Medulla oblongata (tissue), 1 donor: Measurements from ENCODE around the gene SLC6A9.

Source experiments
- DNase-seq: peaks from one replicate; pipeline ENCODE4 v3.0.0-alpha.2; 2015; ENCODE audit errors: extremely low spot score

SLC6A9 gene

DNA sequence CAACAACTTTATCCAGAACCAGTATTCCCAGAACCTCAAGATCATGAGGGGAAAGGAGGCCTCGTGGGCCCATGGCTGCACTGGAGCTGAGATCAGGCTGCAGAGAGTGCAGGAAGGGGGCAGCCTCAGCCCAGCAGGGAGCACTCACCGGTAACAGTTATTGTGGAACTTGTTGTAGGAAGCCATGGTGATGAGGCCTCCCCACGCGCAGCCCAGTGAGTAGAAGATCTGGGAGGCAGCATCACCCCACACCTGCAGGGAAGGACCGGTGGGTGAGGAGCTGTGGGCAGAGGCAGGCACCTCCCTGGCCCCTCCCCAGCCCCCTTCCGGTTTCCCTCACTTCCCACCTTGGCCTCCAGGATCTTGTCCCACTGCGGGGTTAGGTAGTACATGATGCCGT lies 29.1 kb downstream of the SLC6A9 start:
- DNase-seq: no peak

DNA sequence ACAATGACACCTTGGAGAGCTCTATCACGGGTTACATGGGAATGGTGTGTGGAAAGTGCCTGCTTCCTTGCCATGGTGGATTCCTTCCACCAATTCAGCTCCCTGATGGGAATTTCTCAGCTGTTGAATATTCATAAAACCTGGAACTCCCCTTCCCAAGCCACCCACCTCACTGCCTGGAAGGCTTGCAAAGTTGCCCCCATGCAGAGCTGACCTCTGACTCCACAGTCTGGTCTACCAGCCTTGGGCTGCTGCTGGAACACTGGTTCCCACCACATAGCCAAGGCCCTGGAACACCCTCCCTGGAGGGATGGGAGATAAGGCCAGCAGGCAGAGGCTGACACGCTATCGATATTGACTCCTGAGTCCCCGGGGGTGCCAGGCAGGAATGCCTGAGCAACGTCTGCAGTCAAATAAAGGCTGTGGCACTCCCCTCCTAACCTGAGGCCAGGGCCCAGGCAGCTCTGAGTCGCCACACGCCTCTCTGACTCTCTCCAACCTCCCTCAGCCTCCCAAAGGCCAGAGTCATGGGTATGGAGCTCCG lies 31.1 kb downstream of the SLC6A9 start:
- DNase-seq: no peak

DNA sequence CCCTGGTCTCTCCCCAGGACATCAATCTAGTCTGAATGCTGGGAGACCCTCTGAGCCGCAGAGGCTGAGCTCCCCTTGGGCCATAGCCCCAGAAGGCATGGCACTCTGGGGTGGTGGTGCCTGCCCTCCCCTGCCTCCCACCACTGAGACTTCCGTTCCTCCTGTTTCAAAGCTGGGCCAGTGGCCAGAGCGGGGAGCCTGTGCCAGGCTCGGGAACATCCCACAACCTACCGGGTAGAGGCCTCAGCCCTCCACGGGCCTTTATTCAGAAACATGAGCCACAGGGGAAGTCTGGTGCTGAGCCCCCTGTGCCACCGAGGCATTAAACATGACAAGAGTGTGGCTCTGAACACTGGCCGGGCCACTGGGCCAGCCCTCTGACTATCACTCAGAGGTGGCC lies 31.8 kb downstream of the SLC6A9 start:
- DNase-seq: peak; percentile 60

DNA sequence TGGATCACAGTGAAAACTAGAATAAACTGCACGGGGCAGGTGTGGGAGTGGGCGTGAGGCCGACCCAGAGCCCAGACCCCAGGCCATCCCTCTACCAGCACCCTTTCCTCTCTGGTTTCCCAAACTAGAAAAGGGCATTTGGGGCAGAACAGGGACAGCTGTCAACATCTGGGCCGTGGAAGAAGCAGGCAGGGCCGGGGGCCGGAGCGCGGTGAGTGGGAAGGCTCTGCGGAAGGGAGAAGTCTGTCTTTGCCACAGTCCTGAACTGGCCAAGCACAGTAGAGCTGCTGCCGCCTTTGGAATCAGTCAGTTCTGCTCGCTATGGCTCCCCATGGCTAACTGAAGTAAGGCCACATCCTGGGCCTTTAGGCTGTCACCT lies 33.3 kb downstream of the SLC6A9 start:
- no peak for DNase-seq

DNA sequence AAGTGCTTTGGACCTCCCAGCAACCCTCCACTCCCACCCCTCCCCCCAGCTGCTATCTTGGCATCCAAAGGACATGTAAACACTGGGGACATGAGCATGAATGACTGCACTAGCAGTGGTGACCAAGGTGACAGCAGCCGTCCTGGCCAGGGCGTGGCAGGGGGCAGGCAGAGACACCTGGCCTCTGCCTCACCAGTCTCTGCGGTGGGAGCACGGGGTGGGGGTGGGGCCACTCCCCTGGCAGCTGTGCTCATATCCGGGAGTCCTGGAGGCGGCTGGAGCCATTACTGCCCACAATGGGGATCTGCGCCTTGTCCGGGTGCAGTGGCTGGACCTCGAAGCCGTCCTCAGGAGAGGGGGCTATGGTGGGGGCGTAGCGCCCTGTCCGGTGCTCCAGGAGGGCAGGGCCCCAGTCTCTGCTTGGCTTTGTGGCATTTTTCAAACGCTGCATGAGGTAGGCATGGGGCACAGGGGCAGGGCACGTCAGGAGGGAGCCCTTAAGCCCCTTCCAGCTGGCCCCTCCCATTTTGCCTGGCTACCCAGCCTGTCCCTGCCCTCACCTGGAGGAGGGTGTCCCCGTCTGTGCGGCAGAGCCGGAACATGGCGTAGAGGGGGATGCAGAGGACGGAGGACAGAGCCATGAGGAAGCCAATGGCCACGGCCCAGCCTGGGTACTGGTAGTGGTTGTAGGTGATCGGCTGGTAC lies 33.8 kb downstream of the SLC6A9 start:
- DNase-seq: no peak

DNA sequence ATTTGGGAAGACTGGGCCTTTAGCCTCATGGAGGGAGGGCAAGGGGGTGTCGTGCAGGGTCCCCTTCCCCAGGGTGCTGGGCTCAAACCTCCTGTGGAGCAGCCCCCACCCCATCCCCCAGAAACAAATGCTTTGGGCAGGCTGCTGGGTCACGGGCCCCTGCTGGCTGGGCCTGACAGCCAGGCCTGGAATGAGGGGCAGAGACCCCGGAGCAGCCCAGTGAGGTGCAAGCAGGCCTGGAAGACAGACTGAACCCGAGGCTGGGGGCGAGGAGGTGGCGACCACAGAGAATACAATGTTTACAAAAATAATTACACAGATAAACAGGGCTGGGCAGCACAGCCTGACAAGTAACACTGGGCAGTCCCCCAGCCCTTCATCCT lies 34.5 kb downstream of the SLC6A9 start:
- no peak for DNase-seq

DNA sequence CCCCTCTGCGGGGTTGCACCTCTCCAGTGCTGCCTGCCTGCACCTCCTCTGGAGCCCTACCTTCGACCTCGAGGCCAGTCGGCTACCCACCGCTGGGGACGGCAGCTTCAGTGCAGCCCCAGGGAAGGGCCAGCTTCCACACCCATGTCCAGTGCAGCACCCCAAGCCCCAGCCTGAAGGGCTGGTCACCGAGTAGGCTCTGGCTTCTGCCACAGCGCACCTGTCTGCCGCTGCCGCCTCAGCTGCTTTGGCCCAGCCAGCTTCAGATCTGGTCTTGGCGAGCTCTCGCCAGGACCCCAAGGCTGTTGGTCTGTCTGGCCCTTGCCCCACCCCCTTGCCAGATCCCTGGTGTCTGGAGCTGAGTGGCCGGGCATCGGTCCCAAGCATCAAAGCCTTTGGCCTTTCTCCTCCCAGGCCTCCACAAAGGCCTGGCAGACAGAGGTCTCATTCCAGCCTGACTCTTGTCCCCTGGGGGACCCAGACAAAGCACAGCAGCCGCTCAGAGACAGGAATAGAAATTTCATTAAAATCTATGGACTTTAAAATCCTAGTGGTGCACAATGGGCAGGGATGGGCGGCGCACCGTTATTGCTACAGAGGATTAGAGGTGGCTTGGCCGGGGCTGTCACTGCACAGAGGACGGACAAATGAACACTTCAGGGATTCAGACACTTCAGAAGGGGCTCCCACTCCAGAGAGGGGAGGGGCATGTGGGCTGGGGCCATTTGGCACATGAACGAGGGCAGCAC lies 35.1 kb downstream of the SLC6A9 start:
- peak; percentile 56 for DNase-seq

DNA sequence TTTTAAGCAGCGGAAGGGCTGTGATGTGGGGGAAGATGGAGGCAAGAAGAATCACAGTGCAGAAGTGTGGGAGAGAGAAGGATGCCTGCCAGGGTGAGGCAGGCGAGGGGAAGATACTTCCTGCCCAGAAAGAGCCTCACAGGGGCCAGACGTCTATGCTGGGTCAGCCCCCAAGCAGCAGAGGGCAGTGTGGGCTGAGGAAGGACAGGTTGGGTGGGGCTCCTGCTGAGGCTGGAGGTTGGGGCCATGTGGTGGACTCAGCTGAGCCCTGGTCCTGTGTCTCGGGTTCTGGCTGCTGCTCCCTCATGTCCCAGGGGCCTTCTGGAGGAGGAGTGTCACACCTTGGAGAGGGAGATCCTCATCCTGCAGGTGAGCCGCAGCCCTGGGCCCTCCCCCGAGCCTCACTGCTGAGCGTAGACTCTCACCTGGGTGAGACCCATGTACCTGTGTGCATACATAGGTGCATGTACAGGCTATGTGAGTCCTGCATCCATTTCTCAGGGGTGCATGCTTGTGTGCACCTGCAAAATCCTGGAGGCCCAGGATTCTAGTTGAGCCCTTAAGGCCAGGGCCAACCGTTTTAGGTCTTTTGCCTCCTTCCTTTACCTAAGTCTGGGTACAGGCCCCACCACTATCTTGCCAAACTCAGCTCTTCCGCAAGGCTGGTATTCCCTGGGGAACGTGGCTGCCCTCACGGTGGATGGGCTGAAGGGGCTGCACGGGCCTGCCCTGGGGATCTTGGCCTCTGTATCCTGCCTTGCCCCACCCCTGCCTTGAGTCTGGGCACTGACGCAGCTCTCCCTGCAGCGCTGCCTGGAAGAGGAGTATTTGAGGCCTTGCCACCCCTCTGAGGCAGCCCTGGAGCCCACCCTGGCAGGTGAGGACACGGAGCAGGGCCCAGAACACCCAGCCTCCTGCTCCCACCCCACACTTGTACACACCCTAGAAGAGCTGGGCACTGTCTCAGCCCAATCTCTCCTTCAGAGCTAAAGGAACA lies 36.2 kb downstream of the SLC6A9 start:
- DNase-seq: peak; percentile 37

DNA sequence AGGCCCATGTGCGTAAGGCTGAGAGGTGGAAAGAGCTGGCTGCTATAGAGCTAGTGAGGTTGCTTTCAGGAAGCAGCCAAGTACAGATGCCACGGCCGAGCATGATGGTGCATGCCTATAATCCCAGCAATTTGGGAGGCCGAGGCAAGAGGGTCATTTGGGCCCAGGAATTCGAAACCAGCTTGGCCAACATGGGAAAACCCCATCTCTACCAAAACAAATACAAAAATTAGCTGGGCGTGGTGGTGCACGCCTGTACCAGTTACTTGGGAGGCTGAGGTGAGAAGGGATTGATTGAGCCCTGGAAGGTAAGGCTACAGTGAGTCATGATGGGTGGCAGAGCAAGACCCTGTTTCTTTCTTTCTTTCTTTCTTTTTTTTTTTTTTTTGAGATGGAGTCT lies 37.2 kb downstream of the SLC6A9 start:
- DNase-seq: no peak

DNA sequence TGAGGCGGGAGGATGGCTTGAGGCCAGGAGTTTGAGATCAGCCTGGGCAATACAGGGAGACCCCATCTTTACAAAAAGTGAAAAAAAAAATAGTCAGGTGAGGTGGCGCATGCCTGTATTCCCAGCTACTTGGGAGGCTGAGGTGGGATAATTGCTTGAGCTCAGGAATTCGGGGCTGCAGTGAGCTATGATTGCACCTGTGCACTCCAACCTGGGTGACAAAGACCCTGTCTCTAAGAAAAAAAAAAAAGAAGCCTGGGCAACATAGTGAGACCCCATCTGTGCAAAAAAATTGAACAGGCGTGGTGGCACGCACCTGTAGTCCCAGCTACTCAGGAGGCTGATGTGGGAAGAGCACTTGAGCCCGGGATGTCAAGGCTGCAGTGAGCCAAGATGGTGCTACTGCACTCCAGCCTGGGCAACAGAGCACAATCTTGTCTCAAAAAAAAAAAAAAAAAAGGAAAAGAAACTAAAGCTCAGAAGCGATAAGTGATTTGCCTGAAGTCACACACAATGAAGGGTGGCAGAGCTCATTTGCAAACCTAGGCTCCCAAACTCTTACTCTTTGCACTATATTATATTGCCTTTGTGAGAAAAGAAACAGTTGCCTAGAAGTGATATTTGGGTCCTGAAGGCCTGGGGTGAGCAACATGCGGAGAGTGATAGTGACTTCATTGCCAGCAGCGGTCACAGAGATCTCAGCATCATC lies 37.9 kb downstream of the SLC6A9 start:
- no peak for DNase-seq

DNA sequence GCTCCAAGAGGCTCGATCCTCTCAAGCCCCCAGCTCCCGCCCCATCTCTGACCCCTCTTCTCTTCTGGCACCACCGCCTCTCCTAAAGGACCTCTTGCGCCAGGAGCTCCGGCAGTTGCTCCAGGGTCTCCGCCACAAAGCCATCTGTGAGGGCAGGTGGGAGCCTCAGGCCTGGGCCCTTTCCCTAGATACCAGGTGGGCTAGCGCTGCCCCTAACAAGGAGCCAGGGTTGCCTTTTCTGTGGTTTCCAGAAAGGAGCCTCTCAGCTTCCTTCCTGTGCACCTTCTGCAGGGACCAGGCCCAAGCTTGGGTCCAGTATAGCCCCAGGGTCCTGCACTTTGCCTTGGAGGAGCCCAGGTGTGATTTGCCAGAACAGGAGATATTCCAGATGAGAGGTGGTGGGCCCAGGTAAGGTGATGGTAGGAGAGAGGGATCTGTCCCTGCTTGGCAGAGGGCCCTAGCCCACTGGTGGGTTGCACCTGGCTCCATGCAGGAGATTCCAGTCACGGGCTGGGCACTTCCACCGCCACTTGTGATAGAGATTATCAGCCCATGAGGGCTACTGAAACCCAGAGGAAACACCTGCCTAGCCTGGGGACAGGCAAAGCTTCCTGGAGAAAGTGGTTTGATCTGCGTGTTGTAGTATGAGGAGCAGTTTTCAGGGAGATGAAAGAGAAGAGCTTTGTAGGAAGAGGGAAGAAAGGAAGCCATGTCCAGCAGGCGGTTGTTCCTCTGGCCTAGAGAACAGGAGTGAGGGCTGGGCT lies 38.8 kb downstream of the SLC6A9 start:
- DNase-seq: no peak

DNA sequence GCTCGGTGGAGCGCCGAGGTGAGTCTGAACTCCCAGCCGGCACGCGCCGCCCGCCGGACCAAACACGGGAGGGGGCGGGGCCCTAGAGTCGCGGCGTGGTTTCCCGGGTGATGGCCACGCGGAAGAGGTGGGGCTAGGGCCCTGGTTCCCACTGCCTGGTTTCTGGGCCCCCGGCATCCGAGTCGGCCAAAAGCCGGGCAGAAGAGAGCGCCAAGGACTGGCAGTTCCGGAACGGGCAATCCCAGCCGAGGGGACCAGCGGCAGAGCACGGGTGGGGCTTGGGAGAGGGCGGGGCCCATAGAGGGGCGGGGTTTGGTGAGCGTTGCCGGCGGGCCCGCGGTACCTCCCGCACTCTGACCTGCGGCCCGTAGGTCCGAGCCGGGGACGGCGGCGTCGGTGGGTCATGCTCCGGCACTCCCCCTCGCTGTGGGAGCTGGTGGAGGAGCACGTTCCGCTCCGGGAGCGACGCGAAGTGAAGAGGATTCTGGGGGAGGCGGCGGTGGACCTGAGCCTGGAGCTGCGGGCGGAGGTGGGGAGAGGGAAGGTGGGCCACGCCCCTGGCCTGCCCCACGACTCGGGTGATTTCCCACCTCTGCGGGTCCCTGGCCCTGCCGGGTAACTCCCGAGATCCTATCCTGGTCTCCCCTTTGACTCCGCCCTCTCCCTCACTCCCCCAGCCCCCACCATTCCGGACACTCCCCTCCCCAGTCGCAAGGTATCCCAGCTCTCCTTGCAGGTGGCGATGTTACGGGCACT lies 39.6 kb downstream of the SLC6A9 start, which contains the start of gene CCDC24:
Gene CCDC24, plus strand, starts transcription at position 124 of the 756 bp plus-strand sequence. Its CDS starts 280 bp downstream, at position 404.
- DNase-seq: peak; percentile 90

DNA sequence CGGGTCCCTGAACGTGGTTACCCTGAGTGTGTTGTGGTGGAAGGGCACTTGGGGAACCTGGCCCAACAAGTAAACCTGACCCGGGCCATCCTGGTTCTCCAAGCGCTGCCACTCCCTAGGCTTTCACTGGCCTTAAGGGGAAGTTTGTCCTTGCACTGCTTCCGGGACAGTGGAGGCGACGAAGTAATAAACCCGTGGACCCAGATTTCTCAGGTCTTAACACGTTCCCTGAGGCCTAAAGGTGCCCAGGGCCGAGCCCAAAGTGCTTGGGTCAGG lies 40.1 kb downstream of the SLC6A9 start:
- no peak for DNase-seq

DNA sequence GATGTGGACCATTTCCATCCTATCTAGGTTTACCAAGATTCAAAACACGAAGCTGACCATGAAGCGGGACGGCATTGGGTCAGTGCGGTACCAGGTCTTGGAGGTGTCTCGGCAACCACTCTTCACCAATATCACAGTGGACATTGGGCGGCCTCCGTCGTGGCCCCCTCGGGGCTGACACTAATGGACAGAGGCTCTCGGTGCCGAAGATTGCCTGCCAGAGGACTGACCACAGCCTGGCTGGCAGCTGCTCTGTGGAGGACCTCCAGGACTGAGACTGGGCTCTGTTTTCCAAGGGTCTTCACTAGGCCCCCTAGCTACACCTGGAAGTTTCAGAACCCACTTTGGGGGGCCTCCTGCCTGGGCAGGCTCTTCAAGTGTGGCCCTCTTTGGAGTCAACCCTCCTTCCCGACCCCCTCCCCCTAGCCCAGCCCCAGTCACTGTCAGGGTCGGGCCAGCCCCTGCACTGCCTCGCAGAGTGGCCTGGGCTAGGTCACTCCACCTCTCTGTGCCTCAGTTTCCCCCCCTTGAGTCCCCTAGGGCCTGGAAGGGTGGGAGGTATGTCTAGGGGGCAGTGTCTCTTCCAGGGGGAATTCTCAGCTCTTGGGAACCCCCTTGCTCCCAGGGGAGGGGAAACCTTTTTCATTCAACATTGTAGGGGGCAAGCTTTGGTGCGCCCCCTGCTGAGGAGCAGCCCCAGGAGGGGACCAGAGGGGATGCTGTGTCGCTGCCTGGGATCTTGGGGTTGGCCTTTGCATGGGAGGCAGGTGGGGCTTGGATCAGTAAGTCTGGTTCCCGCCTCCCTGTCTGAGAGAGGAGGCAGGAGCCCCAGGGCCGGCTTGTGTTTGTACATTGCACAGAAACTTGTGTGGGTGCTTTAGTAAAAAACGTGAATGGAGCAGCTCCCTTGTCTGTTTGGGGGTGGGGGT lies 40.7 kb downstream of the SLC6A9 start:
- no peak for DNase-seq

DNA sequence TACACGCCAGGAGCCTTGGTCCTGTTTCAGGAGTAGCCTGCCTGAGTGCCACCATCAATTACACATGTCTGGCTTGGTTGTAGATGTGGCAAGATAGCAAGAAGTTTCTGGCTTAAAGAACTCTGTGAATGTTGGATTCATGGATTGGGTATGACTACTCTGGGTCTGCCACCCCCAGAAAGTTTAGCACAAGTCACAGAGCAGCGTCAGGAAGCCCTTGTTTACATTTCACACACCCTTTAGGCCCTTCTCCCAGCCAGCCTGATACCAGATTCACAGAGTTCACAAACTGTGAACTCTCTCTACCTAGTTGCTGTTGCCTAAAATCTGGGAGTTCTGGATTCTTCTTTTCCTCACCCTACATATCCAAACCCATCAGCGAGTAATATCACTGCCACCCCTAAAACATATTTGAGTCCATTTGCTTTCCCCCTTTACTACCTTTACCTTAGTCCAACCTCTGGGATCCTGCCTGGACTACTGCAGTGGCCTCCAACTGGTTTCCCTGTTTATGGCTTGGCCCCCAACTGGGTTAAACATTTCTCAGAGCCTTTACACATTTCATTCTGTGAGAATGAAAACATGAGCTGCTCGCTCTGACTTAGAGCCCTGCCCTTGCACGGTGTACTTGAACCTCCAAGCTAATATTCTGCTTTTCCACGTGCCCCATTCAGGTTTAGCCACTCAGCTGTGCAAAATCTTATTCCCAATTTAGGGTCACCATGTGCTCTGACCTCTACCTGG lies 43.9 kb downstream of the SLC6A9 start:
- no peak for DNase-seq

DNA sequence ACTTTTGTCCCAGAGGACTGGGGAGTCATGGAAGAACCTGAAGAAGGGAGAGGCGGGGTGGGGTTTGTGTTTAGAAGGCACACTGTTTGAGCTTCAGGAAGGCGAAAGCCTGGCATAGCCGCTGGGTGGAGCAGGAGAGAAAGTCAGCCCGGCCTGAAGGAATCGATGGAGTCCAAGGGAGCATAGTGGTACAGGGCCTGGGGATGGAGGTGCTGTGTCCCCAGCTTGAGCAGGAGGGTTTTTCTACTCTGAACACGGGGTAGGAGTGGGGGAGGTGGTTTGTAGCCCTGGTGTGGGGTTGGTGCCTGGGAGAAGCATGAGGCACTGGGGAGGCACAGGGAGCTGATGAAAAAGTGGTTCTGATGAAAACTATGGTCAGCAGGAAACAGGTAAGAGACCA lies 44.5 kb downstream of the SLC6A9 start:
- no peak for DNase-seq

DNA sequence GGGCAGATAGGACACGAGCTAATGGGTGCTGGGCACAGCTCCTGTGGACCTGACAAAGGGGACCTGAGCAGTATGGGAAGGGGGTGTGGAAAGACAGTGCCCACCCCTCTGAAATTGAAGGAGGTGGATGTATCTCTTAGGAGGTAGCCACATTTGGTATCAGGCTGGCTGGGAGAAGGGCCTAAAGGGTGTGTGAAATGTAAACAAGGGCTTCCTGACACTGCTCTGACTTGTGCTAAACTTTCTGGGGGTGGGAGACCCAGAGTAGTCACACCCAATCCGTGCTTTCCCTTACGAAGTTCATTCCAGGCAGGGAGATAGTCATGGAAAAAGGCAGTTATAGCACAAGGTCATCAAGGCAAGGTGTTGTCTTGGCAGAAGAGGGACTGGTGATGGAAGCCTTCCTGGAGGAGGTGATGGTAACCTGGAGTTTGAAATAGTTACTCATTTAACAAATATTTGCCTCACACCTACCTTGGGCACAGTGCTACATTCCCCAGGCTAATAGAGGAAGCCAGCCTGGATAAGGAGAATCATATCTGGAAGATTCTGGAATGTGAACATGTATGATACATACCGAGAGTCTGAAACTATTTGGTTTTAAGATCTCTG lies 45.2 kb downstream of the SLC6A9 start:
- no peak for DNase-seq

DNA sequence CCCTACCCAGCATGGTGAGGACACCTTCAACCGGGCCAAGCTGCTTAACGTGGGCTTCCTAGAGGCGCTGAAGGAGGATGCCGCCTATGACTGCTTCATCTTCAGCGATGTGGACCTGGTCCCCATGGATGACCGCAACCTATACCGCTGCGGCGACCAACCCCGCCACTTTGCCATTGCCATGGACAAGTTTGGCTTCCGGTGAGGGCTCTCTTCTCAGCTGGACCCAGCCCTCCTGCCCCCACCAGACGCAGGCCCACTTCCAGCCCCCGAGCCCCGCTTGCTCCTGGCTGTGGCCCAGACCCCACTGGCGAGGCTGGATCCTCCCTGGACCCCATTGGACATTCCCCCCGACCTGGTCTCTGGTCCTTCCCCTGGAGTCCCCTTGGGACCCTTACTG lies 46.4 kb downstream of the SLC6A9 start:
- DNase-seq: no peak
